Fibroblast of gingiva (primary cell): Measurements from ENCODE around the gene SLC2A4.
"Not testable (repeated sequence)": the region's sequence is repeated elsewhere in the genome, so short reads cannot be mapped to it uniquely, and the experiment has no call there.

ENCODE experiments used
- DNase-seq: peaks from one replicate; pipeline ENCODE4 v3.0.0-alpha.2; 2011; ENCODE audit warnings: low read depth

The SLC2A4 gene

GRCh38 chr17:7281074-7281952, at the start of gene SLC2A4:
TSS of gene SLC2A4 (plus strand) at chr17:7281718. CDS start at chr17:7281935, 217 bp downstream.
- DNase-seq, result peak; percentile 83

GRCh38 chr17:7232114-7232513, 49.4 kb upstream of the SLC2A4 start:
- DNase-seq, result no peak

DNA sequence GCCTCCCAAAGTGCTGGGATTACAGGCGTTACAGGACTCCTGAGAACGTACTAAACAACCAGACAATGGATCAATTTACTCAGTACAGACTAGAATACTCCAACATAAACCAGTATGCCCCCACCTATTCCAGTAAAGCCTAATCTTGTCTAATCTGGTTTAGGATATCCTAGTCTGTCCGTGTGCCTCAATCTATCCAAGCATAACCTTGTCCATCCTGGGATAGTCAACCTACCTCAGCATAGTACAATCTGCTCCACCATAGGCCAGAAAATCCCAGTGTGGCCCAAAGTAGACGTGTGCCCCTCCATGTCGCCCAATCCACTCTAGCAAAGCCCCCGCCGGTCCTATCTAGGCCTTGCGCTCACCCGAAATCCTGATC, 47.8 kb upstream of the SLC2A4 start:
- no peak for DNase-seq

GRCh38 chr17:7234083-7234951, 47.2 kb upstream of the SLC2A4 start, which contains the start of gene DVL2:
TSS of gene DVL2 (minus strand) at chr17:7234517. CDS start at chr17:7234262, 255 bp downstream.
- peak; percentile 95 for DNase-seq

GRCh38 chr17:7235693-7236665, 45.5 kb upstream of the SLC2A4 start:
- no peak for DNase-seq

DNA sequence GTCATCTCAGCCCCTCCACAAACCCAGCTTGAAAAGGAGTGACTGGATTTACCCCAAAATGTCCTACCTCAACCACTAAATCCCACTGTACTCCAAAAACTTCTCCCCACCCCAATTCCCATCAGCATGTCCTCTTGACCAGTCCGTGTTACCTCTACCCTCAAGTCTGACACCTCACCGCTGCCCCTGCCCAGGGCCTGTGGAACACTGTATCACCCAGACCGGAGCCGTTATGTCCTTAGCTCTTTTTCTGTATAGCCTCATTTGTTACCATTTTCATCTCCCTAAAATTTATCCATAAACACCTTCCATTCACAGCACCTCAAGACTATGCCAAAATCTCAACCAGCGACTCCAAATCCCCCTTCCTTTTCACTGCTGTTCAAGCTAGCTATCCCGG, 44.7 kb upstream of the SLC2A4 start:
- DNase-seq, result no peak

- no peak for DNase-seq
These were observed 44.2 kb upstream of the SLC2A4 start for GRCh38 chr17:7237266-7237760.

DNA sequence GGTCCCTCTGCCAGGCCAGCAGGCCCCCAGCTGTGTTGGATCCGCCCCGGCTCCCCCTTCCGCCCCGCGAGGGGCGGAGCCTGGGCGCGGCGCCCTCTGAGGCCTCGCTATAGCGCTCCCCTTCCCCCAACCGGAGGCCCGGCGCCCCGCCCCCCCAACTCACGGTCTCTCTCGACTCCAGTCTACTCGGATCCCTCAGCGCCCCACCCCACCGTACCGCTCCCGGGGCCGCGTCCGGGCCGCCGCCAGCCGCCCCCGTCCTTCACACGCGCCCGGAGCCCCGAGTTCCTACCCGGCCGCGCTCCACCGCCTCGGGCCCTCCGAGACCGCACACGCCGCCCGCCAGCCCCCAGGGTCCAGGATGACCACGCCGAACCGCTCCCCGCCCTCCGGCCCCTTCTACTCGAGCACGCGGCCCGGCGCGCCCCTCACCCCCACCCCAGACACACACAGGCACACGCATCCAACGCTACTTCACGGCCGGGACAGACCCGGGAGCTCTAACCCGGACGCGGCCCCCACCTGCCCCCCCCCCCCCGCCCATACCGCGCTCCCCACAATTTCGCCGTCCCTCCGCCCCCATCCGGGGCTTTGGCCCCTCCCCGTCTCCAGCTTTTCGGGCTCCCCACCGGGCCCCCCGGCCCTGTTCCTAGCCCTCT, 43.6 kb upstream of the SLC2A4 start:
- peak; percentile 64 for DNase-seq

DNA sequence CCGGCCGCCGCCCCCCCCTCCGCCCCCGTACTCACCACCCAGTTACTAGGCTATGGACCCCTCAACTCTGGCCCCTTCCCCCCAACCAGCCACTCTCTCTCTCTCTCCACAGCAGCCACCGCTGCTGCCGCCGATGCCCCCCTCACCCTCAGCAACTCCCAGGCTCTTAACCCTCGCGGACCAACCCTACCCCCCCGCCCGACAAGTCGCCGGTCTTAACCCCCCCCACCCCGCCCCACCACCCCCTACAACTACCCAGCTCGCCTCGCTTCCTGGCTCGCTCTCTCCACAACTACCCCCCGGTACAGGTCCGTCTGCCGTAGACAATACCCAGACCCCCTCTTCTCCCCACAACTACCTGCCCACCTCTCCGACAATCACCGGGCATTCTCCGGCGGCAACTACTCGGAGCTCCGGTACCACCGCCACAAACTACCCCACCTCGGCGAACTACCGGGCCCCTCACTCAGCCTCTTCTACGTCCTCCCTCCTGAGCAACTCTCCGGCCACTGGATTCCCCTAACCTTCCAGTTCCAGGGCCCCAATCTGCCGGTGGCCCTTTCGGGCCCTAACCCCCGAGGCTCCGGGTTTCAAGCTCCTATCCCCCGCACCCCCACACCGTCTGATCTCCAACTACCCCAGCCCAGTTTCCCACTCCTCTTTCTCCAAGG, 43.0 kb upstream of the SLC2A4 start:
- peak; percentile 40 for DNase-seq

DNA sequence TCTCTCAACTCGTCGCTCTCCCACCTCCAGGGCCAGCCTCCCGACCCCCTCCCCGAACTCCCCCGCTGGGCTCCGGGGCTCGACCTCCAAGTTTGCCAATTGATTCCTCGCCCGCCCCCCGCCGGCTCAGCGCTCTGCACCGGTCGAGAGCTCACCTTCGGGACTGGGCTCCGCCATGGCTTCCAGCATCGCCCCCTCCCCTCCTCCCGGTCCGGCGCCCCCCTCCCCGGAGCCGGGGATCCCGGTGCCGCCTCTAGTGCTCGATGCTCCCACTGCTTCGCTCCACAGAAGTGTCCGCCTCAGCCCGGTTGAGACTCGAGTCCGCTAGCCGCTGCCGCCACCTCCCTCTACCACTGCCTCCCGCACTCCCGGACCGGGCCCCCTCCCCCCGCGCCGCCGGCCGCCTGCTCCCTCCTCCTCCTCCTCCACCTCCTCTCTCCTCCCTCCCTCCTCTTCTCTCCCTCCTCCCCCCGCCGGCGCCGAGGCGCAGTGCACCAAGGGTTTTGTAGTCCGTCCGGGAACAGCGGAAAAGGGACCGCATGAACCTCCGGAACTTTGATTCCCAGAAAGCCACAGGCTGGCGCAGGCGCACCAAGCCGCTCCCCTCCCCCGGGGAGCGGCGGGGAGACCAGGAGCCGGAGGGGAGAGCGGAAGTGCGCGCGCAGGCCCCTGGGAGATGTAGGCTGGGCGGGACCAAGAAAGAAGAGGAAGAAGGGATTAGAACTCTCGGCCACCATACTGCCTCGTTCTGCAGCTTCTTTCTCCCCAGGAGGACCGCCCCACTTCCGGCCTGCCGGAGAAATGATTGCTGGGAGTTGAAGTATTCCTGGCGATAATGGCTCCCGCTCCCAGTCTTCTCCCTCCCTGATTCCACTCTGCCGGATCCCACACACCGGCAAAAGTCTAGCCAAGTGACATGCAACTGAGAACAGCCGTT, 42.2 kb upstream of the SLC2A4 start, which contains the start of gene PHF23:
TSS of gene PHF23 (minus strand) at position 367 of the 937 bp plus-strand sequence. CDS start at position 189, 178 bp downstream.
- DNase-seq, result peak; percentile 99

- no peak for DNase-seq
These were observed 41.1 kb upstream of the SLC2A4 start for GRCh38 chr17:7240375-7240774.

DNA sequence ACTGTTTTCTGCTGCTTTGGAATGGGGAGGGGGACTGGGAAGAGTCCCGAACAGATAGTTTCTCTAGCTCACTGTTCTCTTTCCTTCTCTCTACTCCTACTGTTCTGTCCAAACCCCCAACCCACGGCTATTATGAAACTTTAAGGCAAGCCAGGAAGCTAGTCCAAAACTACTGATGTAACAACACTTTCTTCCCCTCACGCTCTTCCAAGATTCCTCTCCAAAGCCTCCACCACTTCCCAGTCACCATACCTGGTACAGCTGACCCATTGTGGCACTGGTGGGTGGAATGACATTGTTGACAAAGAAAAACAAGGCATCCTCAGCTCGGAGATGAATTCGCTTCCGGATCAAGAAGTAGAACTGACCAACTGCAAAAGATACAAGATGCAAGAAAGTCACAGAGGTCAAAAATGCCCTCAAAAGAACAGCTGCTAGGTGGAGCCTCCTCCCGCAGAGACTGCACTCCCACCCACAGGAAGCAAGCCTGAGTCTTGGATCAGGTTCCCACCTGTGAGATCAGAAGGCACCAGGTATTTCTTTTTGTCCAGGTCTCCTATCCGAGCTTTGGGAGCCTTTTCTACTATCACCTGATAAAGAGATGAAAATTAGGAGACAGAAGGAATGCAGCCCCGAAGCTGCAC, 40.3 kb upstream of the SLC2A4 start:
- DNase-seq, result no peak

DNA sequence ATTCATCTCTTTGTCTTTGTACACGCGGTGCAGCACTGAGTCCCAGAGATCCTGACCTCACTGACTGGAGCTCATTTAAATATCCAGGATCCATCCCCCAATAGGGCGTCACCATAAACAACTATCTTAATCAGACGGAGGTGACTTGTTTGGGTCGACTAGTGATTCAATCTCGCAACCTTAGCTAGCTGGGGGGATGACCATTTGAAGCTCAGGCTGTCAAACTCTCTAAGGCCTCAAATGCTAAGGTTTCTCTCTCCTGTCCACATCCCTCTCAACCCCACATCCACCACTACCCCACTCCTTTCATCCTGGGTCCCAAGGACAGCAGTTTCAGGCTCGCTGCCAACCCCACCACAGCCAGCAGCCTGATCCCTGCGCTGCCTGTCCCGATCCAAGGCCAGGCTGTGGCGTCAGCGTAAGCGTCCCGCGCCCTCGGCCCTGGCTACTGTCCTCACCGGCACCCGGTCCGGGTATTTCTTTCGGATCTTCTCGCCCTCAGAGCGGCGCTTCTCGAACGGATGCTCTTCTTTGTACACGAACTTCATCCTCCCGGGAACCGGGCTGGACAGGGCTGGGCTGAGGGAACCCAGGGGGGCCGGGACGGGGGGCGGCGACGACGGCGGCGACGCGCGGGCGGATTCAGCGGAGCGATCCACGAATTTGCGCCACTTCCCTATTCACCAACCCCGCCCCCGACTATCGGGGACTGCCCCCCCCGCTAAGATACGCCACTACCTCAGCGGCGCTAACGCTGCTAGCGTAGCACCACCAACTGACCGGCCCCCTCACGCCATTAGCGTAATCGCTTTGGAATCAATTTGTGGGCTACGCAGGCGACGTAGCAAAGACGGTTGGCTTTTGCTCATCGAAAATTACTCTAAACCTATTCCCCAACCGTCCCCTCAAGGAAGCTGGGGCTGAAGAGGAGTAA, 39.5 kb upstream of the SLC2A4 start, which contains the start of gene GABARAP:
TSS of gene GABARAP (minus strand) at position 667 of the 934 bp plus-strand sequence. CDS start at position 548, 119 bp downstream.
- DNase-seq, result peak; percentile 93

DNA sequence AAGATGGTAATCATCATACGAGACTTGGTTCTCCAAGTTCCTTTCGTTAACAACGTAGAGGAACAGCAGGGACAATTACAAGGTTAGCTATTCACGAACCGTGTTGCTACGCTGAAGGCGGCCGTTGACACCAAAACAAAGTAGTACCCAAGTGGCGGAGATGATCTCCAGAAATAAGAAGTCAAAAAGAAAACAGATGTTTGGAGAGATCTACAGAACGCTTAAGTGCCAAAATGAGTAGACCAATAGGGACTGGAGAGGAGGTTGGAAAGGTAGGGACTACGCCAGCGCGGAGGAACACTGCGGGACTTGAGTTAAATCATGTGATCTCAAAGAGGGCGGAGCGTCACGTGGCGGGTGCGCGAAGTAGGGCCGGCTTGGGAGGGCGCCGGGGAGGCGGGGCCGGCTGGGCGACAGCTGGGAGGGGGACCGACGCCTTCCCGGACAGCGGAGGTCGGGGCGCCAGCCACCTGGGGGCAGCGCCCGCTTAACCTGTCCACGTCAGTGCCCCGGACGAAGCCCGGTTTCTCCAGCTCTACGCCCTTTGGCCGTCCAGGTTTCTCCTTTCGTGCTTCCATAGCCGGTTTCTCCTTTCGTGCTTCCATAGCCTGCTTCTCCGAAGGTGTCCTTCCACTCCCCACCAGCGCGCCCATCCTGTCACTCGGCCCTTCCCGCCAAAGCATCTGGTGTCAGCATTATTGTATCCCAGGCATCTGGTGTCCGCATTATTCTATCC, 38.6 kb upstream of the SLC2A4 start:
- peak; percentile 98 for DNase-seq

DNA sequence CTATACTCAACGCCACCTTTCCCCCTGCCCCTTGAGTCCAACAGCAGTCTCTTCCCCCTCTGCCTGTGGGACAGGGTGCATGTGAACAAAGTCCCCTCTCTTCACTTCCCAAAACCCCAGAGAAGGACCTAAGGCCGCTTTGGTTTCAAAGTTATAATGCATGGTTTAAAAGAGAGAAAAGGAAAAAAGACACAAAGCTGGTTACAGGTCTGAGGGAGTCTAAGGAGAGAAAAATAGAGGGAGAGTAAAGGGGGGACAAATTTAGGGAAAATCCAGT, 38.1 kb upstream of the SLC2A4 start:
- DNase-seq, result no peak

DNA sequence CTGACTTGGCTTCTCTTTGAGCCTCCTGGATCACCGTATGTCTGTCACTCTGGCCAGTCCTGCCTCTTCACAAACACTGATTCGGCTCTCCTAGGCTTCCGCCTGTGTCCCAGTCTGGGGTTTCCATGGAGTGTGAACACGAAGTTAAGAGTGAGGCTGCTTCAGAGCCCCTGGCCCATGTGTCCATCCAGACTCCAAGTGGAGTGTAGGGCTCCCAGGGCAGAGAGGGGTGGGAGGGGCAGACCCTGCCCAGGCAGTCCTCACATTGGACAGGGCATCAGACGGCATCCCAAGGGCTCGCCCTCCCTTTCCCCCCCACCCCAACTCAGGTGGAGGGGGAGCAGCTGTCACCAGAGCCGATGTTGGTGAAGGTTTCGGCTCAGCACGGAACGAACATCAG, 37.7 kb upstream of the SLC2A4 start:
- DNase-seq, result not testable (repeated sequence)

GRCh38 chr17:7246779-7247178, 34.7 kb upstream of the SLC2A4 start:
- DNase-seq, result no peak
